HL-60 (cell line): ENCODE results near the gene LRCOL1.
"Not testable (repeated sequence)": the region's sequence is repeated elsewhere in the genome, so short reads cannot be mapped to it uniquely, and the experiment has no call there.

Experiments
- GABPA ChIP-seq: IDR thresholded peaks from 2 replicates; pipeline ENCODE4 v1.6.1; 2012; ENCODE audit warnings: low read depth
- POLR2AphosphoS5 ChIP-seq: IDR thresholded peaks from 2 replicates; pipeline ENCODE4 v1.6.1; 2012; ENCODE audit warnings: low read depth
- SPI1 ChIP-seq: IDR thresholded peaks from 2 replicates; pipeline ENCODE4 v1.6.1; 2012; ENCODE audit warnings: low read depth, mild to moderate bottlenecking, borderline replicate concordance
- TF ChIP-seq, protein P1 (sequence below): IDR thresholded peaks from 2 replicates; pipeline ENCODE4 v1.6.1; 2012; ENCODE audit warnings: low read depth; ENCODE audit not compliant: insufficient replicate concordance
- TF ChIP-seq, protein P2 (sequence below): IDR thresholded peaks from one replicate; pipeline ENCODE4 v1.5.1; 2011; ENCODE audit warnings: low read length, control low read depth, inconsistent platforms; ENCODE audit not compliant: insufficient read depth

DNA sequence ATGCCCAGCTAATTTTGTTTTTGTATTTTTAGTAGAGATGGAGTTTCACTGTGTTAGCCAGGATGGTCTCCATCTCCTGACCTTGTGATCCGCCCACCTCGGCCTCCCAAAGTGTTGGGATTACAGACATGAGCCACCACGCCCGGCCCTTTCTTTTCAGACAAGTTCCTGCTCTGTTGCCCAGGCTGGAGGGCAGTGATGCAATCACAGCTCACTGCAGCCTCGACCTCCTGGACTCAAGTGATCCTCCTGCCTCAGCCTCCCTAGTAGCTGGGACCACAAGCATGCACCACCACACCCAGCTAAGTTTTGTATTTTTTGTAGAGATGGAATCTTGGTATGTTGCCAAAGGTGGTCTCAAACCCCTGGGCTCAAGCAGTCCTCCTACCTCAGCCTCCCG, 10.9 kb downstream of the LRCOL1 start:
- TF ChIP-seq, protein P1, sequence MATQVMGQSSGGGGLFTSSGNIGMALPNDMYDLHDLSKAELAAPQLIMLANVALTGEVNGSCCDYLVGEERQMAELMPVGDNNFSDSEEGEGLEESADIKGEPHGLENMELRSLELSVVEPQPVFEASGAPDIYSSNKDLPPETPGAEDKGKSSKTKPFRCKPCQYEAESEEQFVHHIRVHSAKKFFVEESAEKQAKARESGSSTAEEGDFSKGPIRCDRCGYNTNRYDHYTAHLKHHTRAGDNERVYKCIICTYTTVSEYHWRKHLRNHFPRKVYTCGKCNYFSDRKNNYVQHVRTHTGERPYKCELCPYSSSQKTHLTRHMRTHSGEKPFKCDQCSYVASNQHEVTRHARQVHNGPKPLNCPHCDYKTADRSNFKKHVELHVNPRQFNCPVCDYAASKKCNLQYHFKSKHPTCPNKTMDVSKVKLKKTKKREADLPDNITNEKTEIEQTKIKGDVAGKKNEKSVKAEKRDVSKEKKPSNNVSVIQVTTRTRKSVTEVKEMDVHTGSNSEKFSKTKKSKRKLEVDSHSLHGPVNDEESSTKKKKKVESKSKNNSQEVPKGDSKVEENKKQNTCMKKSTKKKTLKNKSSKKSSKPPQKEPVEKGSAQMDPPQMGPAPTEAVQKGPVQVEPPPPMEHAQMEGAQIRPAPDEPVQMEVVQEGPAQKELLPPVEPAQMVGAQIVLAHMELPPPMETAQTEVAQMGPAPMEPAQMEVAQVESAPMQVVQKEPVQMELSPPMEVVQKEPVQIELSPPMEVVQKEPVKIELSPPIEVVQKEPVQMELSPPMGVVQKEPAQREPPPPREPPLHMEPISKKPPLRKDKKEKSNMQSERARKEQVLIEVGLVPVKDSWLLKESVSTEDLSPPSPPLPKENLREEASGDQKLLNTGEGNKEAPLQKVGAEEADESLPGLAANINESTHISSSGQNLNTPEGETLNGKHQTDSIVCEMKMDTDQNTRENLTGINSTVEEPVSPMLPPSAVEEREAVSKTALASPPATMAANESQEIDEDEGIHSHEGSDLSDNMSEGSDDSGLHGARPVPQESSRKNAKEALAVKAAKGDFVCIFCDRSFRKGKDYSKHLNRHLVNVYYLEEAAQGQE, result not testable (repeated sequence)
- TF ChIP-seq, protein P2, sequence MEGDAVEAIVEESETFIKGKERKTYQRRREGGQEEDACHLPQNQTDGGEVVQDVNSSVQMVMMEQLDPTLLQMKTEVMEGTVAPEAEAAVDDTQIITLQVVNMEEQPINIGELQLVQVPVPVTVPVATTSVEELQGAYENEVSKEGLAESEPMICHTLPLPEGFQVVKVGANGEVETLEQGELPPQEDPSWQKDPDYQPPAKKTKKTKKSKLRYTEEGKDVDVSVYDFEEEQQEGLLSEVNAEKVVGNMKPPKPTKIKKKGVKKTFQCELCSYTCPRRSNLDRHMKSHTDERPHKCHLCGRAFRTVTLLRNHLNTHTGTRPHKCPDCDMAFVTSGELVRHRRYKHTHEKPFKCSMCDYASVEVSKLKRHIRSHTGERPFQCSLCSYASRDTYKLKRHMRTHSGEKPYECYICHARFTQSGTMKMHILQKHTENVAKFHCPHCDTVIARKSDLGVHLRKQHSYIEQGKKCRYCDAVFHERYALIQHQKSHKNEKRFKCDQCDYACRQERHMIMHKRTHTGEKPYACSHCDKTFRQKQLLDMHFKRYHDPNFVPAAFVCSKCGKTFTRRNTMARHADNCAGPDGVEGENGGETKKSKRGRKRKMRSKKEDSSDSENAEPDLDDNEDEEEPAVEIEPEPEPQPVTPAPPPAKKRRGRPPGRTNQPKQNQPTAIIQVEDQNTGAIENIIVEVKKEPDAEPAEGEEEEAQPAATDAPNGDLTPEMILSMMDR, result not testable (repeated sequence)
- not testable (repeated sequence) for TF ChIP-seq POLR2AphosphoS5, GABPA, SPI1
